CD4-positive, CD25-positive, alpha-beta regulatory T cell (primary cell): ENCODE results near the gene GINS2. TPM values are rescaled to one million over a fixed set of nuclear protein-coding genes. Genes with fewer than 3 reads are reported as not detected.
A peak's percentile ranks its signal among the peaks of the same experiment; 100 is the strongest.

Experiments
- ATAC-seq, 2 donors: fragments of 150-1000 bp; cut with Tn5 transposase; one replicate each; pipeline ENCODE4 v1.10.0; 2021; ENCODE audit warnings: low read depth in 2 of 2, moderate number of reproducible peaks in 2 of 2, moderate library complexity in 1 of 2
- DNase-seq, 3 donors: peaks; one replicate each; pipeline versions ENCODE4 v3.0.0 to v3.0.0-alpha.2; 2012 to 2022; ENCODE audit warnings: mixed read lengths in 1 of 3
- H3K27ac ChIP-seq: one replicate; pipeline ENCODE4 v1.7.0; 2013; ENCODE audit warnings: mild to moderate bottlenecking, low read length; ENCODE audit not compliant: insufficient read depth, poor library complexity, severe bottlenecking
- H3K27me3 ChIP-seq: one replicate; pipeline ENCODE4 v1.7.0; 2013; ENCODE audit warnings: low read length; ENCODE audit not compliant: control insufficient read depth, insufficient read depth
- H3K36me3 ChIP-seq: one replicate; pipeline ENCODE4 v1.7.0; 2013; ENCODE audit warnings: mild to moderate bottlenecking, low read length, moderate library complexity; ENCODE audit not compliant: control insufficient read depth, insufficient read depth
- H3K4me1 ChIP-seq: 2 replicates; pipeline ENCODE4 v1.7.0; 2013; ENCODE audit warnings: mild to moderate bottlenecking, low read length; ENCODE audit not compliant: insufficient read depth, control insufficient read depth, poor library complexity, severe bottlenecking
- H3K4me3 ChIP-seq: one replicate; pipeline ENCODE4 v1.7.0; 2013; ENCODE audit warnings: low read depth, mild to moderate bottlenecking, low read length, moderate library complexity
- H3K9me3 ChIP-seq, 2 experiments: 1 replicate in 1 of 2; 2 replicates in 1 of 2; pipeline ENCODE4 v1.7.0; 2013; ENCODE audit warnings: low read length in 2 of 2, mild to moderate bottlenecking in 1 of 2, moderate library complexity in 1 of 2; ENCODE audit not compliant: control insufficient read depth in 2 of 2
- H3K27ac Mint-ChIP-seq, 3 donors: one replicate each; pipeline ENCODE4 v1.8.0; 2020 to 2022; ENCODE audit warnings: mild to moderate bottlenecking in 3 of 3, mixed read lengths in 3 of 3, moderate library complexity in 2 of 3
- H3K27me3 Mint-ChIP-seq: one replicate; pipeline ENCODE4 v1.8.0; 2022; ENCODE audit warnings: mild to moderate bottlenecking, mixed read lengths
- H3K36me3 Mint-ChIP-seq: one replicate; pipeline ENCODE4 v1.8.0; 2020; ENCODE audit warnings: mixed read lengths
- H3K4me1 Mint-ChIP-seq, 4 donors: one replicate each; pipeline ENCODE4 v1.8.0; 2020 to 2022; ENCODE audit warnings: mixed read lengths in 4 of 4, mild to moderate bottlenecking in 1 of 4
- H3K4me3 Mint-ChIP-seq, 4 donors: one replicate each; pipeline ENCODE4 v1.8.0; 2020 to 2022; ENCODE audit warnings: mild to moderate bottlenecking in 4 of 4, mixed read lengths in 4 of 4, moderate library complexity in 3 of 4
- H3K9me3 Mint-ChIP-seq, 7 donors: one replicate each; pipeline ENCODE4 v1.8.0; 2020 to 2022; ENCODE audit warnings: mixed read lengths in 7 of 7, mild to moderate bottlenecking in 3 of 7, moderate library complexity in 2 of 7
- polyA plus RNA-seq, 4 donors: library from polyadenylated mRNA; unstranded; fragments of 300-500 nt; fragmentation: Illumina TruSeq; gene quantifications; one replicate each; pipeline ENCODE4 v1.2.3, GENCODE V29; 2021
- total RNA-seq: library from RNA; stranded (reverse); gene quantifications from one replicate; pipeline ENCODE4 v1.2.3, GENCODE V29; 2022

The GINS2 gene
- total and polyA plus RNA-seq, 5 donors from 2014 or later, result 2.9 to 5.1 (median 3.9) TPM

- Mint-ChIP-seq H3K27me3 (peaks cover 7% of the 10 kb centered on the region), H3K9me3 (peaks cover 0 to 3% (median 0%) of the 10 kb centered on the region in 7 donors), H3K36me3 (no peaks in the 10 kb centered on the region), H3K4me1 (peaks cover 0 to 18% (median 3%) of the 10 kb centered on the region in 4 donors), H3K4me3 (no peak overlapping the region), H3K27ac (no peak overlapping the region)
- no peaks in the 10 kb centered on the region for H3K4me1 ChIP-seq
- H3K27me3 ChIP-seq, result no peaks in the 10 kb centered on the region
- H3K36me3 ChIP-seq, result no peaks in the 10 kb centered on the region
- no peak overlapping the region for H3K4me3 ChIP-seq
- ATAC-seq, result no peak
- no peak overlapping the region for H3K27ac ChIP-seq
- H3K9me3 ChIP-seq, result no peaks in the 10 kb centered on the region
- DNase-seq, result no peak
Measured at GRCh38 chr16:85720302-85720637, 31.5 kb upstream of the GINS2 start.

DNA sequence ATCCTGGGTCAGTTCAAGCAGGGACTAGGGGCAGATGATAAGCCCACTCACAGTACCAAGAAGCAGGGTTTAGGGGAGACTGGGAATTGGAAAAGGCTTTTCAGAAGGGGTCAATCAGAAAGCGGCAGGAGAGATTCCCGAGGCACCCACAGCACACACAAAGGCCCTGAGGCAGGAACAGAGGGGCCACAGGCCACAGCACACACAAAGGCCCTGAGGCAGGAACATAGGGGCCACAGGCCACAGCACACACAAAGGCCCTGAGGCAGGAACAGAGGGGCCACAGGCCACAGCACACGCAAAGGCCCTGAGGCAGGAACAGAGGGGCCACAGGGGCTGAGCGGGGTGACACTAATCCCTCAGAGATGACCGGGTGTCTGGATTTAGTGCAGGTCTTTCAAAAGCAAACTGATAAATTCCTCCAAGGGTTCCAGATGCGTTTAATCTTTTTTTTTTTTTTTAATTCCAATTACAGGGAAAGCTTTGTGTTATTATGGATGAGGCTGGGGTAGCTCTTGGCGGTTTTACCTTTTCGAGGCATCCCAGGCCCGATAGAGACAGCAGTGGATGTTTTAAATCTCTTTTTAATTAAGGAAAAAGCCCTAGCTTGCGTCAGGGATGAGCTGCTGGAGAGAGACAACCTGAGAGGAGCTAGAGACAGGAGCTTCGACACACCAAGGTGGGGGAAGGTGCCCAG lies 31.0 kb upstream of the GINS2 start:
- H3K36me3 ChIP-seq, result no peaks in the 10 kb centered on the region
- no peaks in the 10 kb centered on the region for H3K9me3 ChIP-seq
- Mint-ChIP-seq H3K4me3 (no peak overlapping the region), H3K36me3 (no peaks in the 10 kb centered on the region), H3K4me1 (peaks cover 0 to 19% (median 3%) of the 10 kb centered on the region in 4 donors), H3K9me3 (peaks cover 0 to 3% (median 0%) of the 10 kb centered on the region in 7 donors), H3K27ac (peak overlapping the region in 1 of 3 donors; percentile 49), H3K27me3 (peaks cover 7% of the 10 kb centered on the region)
- H3K27me3 ChIP-seq, result no peaks in the 10 kb centered on the region
- no peak overlapping the region for H3K27ac ChIP-seq
- no peak overlapping the region for H3K4me3 ChIP-seq
- H3K4me1 ChIP-seq, result no peaks in the 10 kb centered on the region
- no peak for ATAC-seq
- no peak for DNase-seq

GRCh38 chr16:85718682-85719081 lies 29.9 kb upstream of the GINS2 start:
- Mint-ChIP-seq H3K4me3 (peak overlapping the region in 1 of 4 donors; percentile 27), H3K36me3 (no peaks in the 10 kb centered on the region), H3K27ac (no peak overlapping the region), H3K27me3 (peaks cover 7% of the 10 kb centered on the region), H3K9me3 (peaks cover 0 to 3% (median 0%) of the 10 kb centered on the region in 7 donors), H3K4me1 (peaks cover 0 to 17% (median 3%) of the 10 kb centered on the region in 4 donors)
- DNase-seq (no peak), ATAC-seq (no peak)
- Histone ChIP-seq H3K27ac (no peak overlapping the region), H3K4me1 (no peaks in the 10 kb centered on the region), H3K9me3 (no peaks in the 10 kb centered on the region), H3K4me3 (no peak overlapping the region), H3K27me3 (no peaks in the 10 kb centered on the region), H3K36me3 (no peaks in the 10 kb centered on the region)

- Mint-ChIP-seq H3K4me3 (no peak overlapping the region), H3K4me1 (peaks cover 0 to 17% (median 3%) of the 10 kb centered on the region in 4 donors), H3K27ac (peak overlapping the region in 1 of 3 donors; percentile 56), H3K9me3 (peaks cover 0 to 3% (median 0%) of the 10 kb centered on the region in 7 donors), H3K36me3 (no peaks in the 10 kb centered on the region), H3K27me3 (peaks cover 7% of the 10 kb centered on the region)
- H3K4me3 ChIP-seq, result no peak overlapping the region
- no peaks in the 10 kb centered on the region for H3K9me3 ChIP-seq
- H3K27ac ChIP-seq, result no peak overlapping the region
- DNase-seq (no peak), ATAC-seq (no peak)
- H3K27me3 ChIP-seq, result no peaks in the 10 kb centered on the region
- no peaks in the 10 kb centered on the region for H3K4me1 ChIP-seq
- H3K36me3 ChIP-seq, result no peaks in the 10 kb centered on the region
Measured at GRCh38 chr16:85718153-85718477, 29.4 kb upstream of the GINS2 start.

GRCh38 chr16:85717393-85718152 lies 28.8 kb upstream of the GINS2 start:
- Mint-ChIP-seq H3K27me3 (peaks cover 7% of the 10 kb centered on the region), H3K4me3 (peak overlapping the region in 2 of 4 donors; percentile 56 to 84), H3K4me1 (peaks cover 0 to 17% (median 3%) of the 10 kb centered on the region in 4 donors), H3K36me3 (peaks cover 3% of the 10 kb centered on the region), H3K9me3 (peaks cover 0 to 3% (median 0%) of the 10 kb centered on the region in 7 donors), H3K27ac (peak overlapping the region in 1 of 3 donors; percentile 56)
- no peak overlapping the region for H3K4me3 ChIP-seq
- no peaks in the 10 kb centered on the region for H3K36me3 ChIP-seq
- H3K4me1 ChIP-seq, result no peaks in the 10 kb centered on the region
- no peaks in the 10 kb centered on the region for H3K9me3 ChIP-seq
- DNase-seq (peak; percentile 15 to 63 (median 53)), ATAC-seq (no peak)
- H3K27ac ChIP-seq, result no peak overlapping the region
- H3K27me3 ChIP-seq, result no peaks in the 10 kb centered on the region

DNA sequence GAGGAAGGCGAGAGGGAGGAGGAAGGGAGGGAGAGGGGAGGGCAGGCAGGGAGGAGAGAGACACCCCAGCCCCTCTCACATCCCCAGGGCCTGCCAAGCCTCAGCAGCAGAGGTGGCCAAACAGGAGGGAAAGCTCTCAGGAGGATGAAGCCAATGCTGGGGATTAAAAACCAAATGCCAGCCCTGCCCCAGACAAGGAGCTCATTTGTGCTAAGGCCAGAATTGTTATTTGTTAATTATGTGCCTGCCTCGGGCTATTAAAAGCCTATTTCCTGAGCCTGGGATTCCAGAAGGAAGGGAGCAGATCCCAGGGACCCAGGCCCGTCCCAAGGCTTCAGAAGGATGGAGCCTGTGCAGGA lies 27.9 kb upstream of the GINS2 start:
- Histone ChIP-seq H3K27me3 (no peaks in the 10 kb centered on the region), H3K36me3 (no peaks in the 10 kb centered on the region), H3K27ac (no peak overlapping the region), H3K4me1 (no peaks in the 10 kb centered on the region), H3K9me3 (peaks cover 0 to 3% of the 10 kb centered on the region in 2 experiments), H3K4me3 (no peak overlapping the region)
- Mint-ChIP-seq H3K4me3 (no peak overlapping the region), H3K9me3 (peaks cover 0 to 4% (median 0%) of the 10 kb centered on the region in 7 donors), H3K27ac (no peak overlapping the region), H3K36me3 (peaks cover 10% of the 10 kb centered on the region), H3K27me3 (peaks cover 7% of the 10 kb centered on the region), H3K4me1 (peaks cover 0 to 17% (median 3%) of the 10 kb centered on the region in 4 donors)
- ATAC-seq (no peak), DNase-seq (no peak)

- Mint-ChIP-seq H3K4me1 (peaks cover 0 to 17% (median 3%) of the 10 kb centered on the region in 4 donors), H3K9me3 (peaks cover 0 to 4% (median 0%) of the 10 kb centered on the region in 7 donors), H3K27me3 (peaks cover 7% of the 10 kb centered on the region), H3K36me3 (peaks cover 10% of the 10 kb centered on the region), H3K4me3 (peak overlapping the region in 1 of 4 donors; percentile 24), H3K27ac (no peak overlapping the region)
- H3K36me3 ChIP-seq, result no peaks in the 10 kb centered on the region
- DNase-seq (no peak), ATAC-seq (no peak)
- peaks cover 0 to 3% of the 10 kb centered on the region in 2 experiments for H3K9me3 ChIP-seq
- H3K27me3 ChIP-seq, result no peaks in the 10 kb centered on the region
- no peak overlapping the region for H3K4me3 ChIP-seq
- H3K4me1 ChIP-seq, result no peaks in the 10 kb centered on the region
- H3K27ac ChIP-seq, result no peak overlapping the region
Measured at GRCh38 chr16:85716022-85716679, 27.4 kb upstream of the GINS2 start.
